ENCODE results near the gene HTRA2. TPM values are rescaled to one million over a fixed set of nuclear protein-coding genes. Genes with fewer than 3 reads are reported as not detected.
A peak's percentile ranks its signal among the peaks of the same experiment; 100 is the strongest.

Gene HTRA2
- polyA plus RNA-seq, 1 donor, result 28.2 TPM

GRCh38 chr2:74516650-74517049 is 13.1 kb upstream of the HTRA2 start:
- Histone ChIP-seq H3K27ac (ENCODE audit: low read length) (no peak overlapping the region), H3K36me3 (ENCODE audit: control insufficient read depth, insufficient read depth, low read length) (no peaks in the 10 kb centered on the region), H3K9me3 (ENCODE audit: control insufficient read depth, low read depth, low read length) (peaks cover 23% of the 10 kb centered on the region), H3K4me1 (ENCODE audit: control insufficient read depth, insufficient read depth, low read length) (peaks cover 5% of the 10 kb centered on the region), H3K4me3 (ENCODE audit: low read length) (no peak overlapping the region), H3K27me3 (ENCODE audit: control insufficient read depth, insufficient read depth, low read length) (peaks cover 80% of the 10 kb centered on the region)
- no CpG with 5 or more reads among the region's 13 CpGs for WGBS (ENCODE audit: insufficient coverage, low lambda C conversion rate)
- DNase-seq, result no peak

- Histone ChIP-seq H3K36me3 (ENCODE audit: control insufficient read depth, insufficient read depth, low read length) (peaks cover 14% of the 10 kb centered on the region), H3K9me3 (ENCODE audit: control insufficient read depth, low read depth, low read length) (no peaks in the 10 kb centered on the region), H3K4me1 (ENCODE audit: control insufficient read depth, insufficient read depth, low read length) (no peaks in the 10 kb centered on the region), H3K27me3 (ENCODE audit: control insufficient read depth, insufficient read depth, low read length) (peaks cover 23% of the 10 kb centered on the region), H3K27ac (ENCODE audit: low read length) (no peak overlapping the region), H3K4me3 (ENCODE audit: low read length) (no peak overlapping the region)
- DNase-seq, result no peak
- WGBS (ENCODE audit: insufficient coverage, low lambda C conversion rate), result no CpG with 5 or more reads among the region's 3 CpGs
These were observed 7.2 kb upstream of the HTRA2 start for GRCh38 chr2:74522516-74522915.

GRCh38 chr2:74524005-74524404 is 5.7 kb upstream of the HTRA2 start:
- H3K4me3 ChIP-seq (ENCODE audit: low read length), result no peak overlapping the region
- no CpG with 5 or more reads among the region's 9 CpGs for WGBS (ENCODE audit: insufficient coverage, low lambda C conversion rate)
- no peak for DNase-seq
- peaks cover 8% of the 10 kb centered on the region for H3K4me1 ChIP-seq (ENCODE audit: control insufficient read depth, insufficient read depth, low read length)
- H3K27ac ChIP-seq (ENCODE audit: low read length), result no peak overlapping the region
- peaks cover 22% of the 10 kb centered on the region for H3K36me3 ChIP-seq (ENCODE audit: control insufficient read depth, insufficient read depth, low read length)
- H3K9me3 ChIP-seq (ENCODE audit: control insufficient read depth, low read depth, low read length), result no peaks in the 10 kb centered on the region
- peaks cover 10% of the 10 kb centered on the region for H3K27me3 ChIP-seq (ENCODE audit: control insufficient read depth, insufficient read depth, low read length)

- WGBS (ENCODE audit: insufficient coverage, low lambda C conversion rate), result no CpG with 5 or more reads among the region's 10 CpGs
- Histone ChIP-seq H3K36me3 (ENCODE audit: control insufficient read depth, insufficient read depth, low read length) (peaks cover 22% of the 10 kb centered on the region), H3K27ac (ENCODE audit: low read length) (no peak overlapping the region), H3K9me3 (ENCODE audit: control insufficient read depth, low read depth, low read length) (no peaks in the 10 kb centered on the region), H3K4me1 (ENCODE audit: control insufficient read depth, insufficient read depth, low read length) (peaks cover 8% of the 10 kb centered on the region), H3K4me3 (ENCODE audit: low read length) (peak overlapping the region; percentile 8), H3K27me3 (ENCODE audit: control insufficient read depth, insufficient read depth, low read length) (peaks cover 3% of the 10 kb centered on the region)
- no peak for DNase-seq
These were observed 4.6 kb upstream of the HTRA2 start for GRCh38 chr2:74524955-74525716.

DNA sequence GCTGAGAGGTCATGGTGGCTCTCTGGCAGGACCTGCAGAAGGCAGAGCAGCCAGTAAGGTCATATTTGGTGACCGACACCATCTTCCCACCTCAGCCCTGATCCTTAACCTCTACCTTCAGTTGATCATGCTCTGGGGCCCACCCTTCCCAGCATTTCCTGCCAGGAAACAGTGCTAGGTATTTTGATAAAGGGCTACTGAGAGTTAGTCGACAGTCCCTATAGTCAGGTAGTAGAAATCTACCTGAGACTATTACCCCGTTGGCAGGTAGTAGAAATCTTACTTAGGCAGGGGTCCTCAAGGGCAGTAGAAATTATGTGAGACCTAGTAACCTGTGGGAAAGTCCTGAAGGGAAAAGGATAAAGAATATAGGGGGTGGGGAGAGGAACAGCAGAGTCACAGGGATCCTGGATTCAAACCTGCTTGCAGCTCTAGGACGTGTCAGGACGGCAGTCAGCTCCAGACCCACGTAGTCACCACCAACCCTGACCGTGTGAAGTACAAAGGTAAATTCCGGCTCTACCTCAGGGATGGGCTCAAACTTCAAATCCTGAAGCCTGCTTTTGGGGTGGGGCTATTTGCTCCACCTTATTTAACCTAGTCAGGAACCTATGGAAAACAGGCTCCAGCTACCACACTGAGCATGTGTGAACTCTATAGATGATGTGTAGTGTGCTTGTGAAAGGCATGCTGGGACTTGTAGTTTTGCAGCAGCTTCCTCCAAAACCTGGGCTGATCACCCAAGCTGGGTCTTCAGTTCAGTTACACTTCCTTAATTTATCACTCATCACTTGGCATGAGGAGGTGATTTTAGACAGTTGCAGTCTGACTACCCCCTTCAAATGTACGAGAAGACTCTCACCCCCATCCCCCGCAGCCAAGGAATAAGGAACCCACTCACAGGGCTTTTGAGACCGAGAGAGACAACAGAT is 3.8 kb upstream of the HTRA2 start, which contains the start of gene DQX1:
Gene DQX1, minus strand, starts transcription at position 515 of the 932 bp plus-strand sequence. Its CDS starts 502 bp downstream, at position 13.
- Histone ChIP-seq H3K4me3 (ENCODE audit: low read length) (peak within 1 kb of the TSS; percentile 8), H3K36me3 (ENCODE audit: control insufficient read depth, insufficient read depth, low read length) (peaks cover 22% of the 10 kb centered on the region), H3K27ac (ENCODE audit: low read length) (peak within 1 kb of the TSS; percentile 20), H3K27me3 (ENCODE audit: control insufficient read depth, insufficient read depth, low read length) (no peaks in the 10 kb centered on the region), H3K9me3 (ENCODE audit: control insufficient read depth, low read depth, low read length) (no peaks in the 10 kb centered on the region), H3K4me1 (ENCODE audit: control insufficient read depth, insufficient read depth, low read length) (peaks cover 12% of the 10 kb centered on the region)
- no CpG with 5 or more reads among the region's 11 CpGs for WGBS (ENCODE audit: insufficient coverage, low lambda C conversion rate)
- DNase-seq, result peak; percentile 79 to 88

- no peak for DNase-seq
- Histone ChIP-seq H3K4me3 (ENCODE audit: low read length) (no peak overlapping the region), H3K9me3 (ENCODE audit: control insufficient read depth, low read depth, low read length) (no peaks in the 10 kb centered on the region), H3K27ac (ENCODE audit: low read length) (no peak overlapping the region), H3K27me3 (ENCODE audit: control insufficient read depth, insufficient read depth, low read length) (no peaks in the 10 kb centered on the region), H3K4me1 (ENCODE audit: control insufficient read depth, insufficient read depth, low read length) (peaks cover 15% of the 10 kb centered on the region), H3K36me3 (ENCODE audit: control insufficient read depth, insufficient read depth, low read length) (peaks cover 26% of the 10 kb centered on the region)
- no CpG with 5 or more reads among the region's 11 CpGs for WGBS (ENCODE audit: insufficient coverage, low lambda C conversion rate)
These were observed 3.0 kb upstream of the HTRA2 start for GRCh38 chr2:74526649-74527230.

GRCh38 chr2:74527741-74528140 is 2.0 kb upstream of the HTRA2 start:
- no peak overlapping the region for H3K4me3 ChIP-seq (ENCODE audit: low read length)
- H3K27ac ChIP-seq (ENCODE audit: low read length), result no peak overlapping the region
- no CpG with 5 or more reads among the region's 9 CpGs for WGBS (ENCODE audit: insufficient coverage, low lambda C conversion rate)
- no peak for DNase-seq
- H3K36me3 ChIP-seq (ENCODE audit: control insufficient read depth, insufficient read depth, low read length), result peaks cover 30% of the 10 kb centered on the region
- no peaks in the 10 kb centered on the region for H3K27me3 ChIP-seq (ENCODE audit: control insufficient read depth, insufficient read depth, low read length)
- H3K4me1 ChIP-seq (ENCODE audit: control insufficient read depth, insufficient read depth, low read length), result peaks cover 15% of the 10 kb centered on the region
- no peaks in the 10 kb centered on the region for H3K9me3 ChIP-seq (ENCODE audit: control insufficient read depth, low read depth, low read length)

- peaks cover 35% of the 10 kb centered on the region for H3K36me3 ChIP-seq (ENCODE audit: control insufficient read depth, insufficient read depth, low read length)
- H3K4me3 ChIP-seq (ENCODE audit: low read length), result peak overlapping the region; percentile 96
- no peaks in the 10 kb centered on the region for H3K27me3 ChIP-seq (ENCODE audit: control insufficient read depth, insufficient read depth, low read length)
- H3K4me1 ChIP-seq (ENCODE audit: control insufficient read depth, insufficient read depth, low read length), result peaks cover 15% of the 10 kb centered on the region
- H3K27ac ChIP-seq (ENCODE audit: low read length), result peak overlapping the region; percentile 91
- no peak for DNase-seq
- WGBS (ENCODE audit: insufficient coverage, low lambda C conversion rate), result 30% methylated on average over 2 of the region's 29 CpGs
- H3K9me3 ChIP-seq (ENCODE audit: control insufficient read depth, low read depth, low read length), result no peaks in the 10 kb centered on the region
These were observed 955 bp upstream of the HTRA2 start for GRCh38 chr2:74528600-74529356.

GRCh38 chr2:74530239-74531187 is 780 bp downstream of the HTRA2 start:
- Histone ChIP-seq H3K4me1 (ENCODE audit: control insufficient read depth, insufficient read depth, low read length) (peaks cover 15% of the 10 kb centered on the region), H3K27ac (ENCODE audit: low read length) (peak overlapping the region; percentile 55), H3K36me3 (ENCODE audit: control insufficient read depth, insufficient read depth, low read length) (peaks cover 35% of the 10 kb centered on the region), H3K4me3 (ENCODE audit: low read length) (peak overlapping the region; percentile 96), H3K27me3 (ENCODE audit: control insufficient read depth, insufficient read depth, low read length) (no peaks in the 10 kb centered on the region), H3K9me3 (ENCODE audit: control insufficient read depth, low read depth, low read length) (no peaks in the 10 kb centered on the region)
- peak in 1 of 2 donors; percentile 70 for DNase-seq
- WGBS (ENCODE audit: insufficient coverage, low lambda C conversion rate), result no CpG with 5 or more reads among the region's 54 CpGs
